Stimulated activated CD8-positive, alpha-beta memory T cell treated with anti-CD3 and anti-CD28 coated beads, Interleukin-15, amount 100 ng/mL, for 48 hours (primary cell): Measurements from ENCODE around the gene CABP4.
A peak's percentile ranks its signal among the peaks of the same experiment; 100 is the strongest.

ENCODE experiments used
- DNase-seq, 2 donors: peaks; one replicate each; pipeline ENCODE4 v3.0.0-alpha.2; 2020; ENCODE audit warnings: low read depth in 2 of 2

CABP4 gene

DNA sequence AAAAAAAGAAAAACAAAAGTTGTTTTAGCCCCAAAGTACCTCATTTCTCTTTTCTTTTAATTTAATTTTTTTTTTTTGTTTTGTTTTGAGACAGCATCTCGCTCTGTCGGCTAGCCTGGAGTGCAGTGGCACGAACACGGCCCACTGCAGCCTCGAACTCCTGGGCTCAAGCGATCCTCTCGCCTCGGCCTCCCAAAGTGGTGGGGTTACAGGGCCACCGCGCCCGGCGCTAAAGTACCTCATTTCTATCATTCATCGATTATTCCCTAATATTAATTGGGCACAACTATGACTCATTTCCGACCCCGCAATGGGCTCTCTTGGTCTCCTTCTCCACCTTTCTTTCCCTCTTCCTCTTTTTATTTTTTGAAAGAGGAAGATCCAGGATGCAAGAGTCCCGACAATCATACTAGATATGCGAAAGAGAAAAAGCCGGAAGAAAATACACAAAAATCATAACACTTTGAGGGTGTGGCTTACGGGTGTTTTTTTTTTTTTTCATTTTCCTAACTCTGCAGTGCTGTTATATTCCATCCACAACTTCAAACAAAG, 27.2 kb downstream of the CABP4 start:
- no peak for DNase-seq

DNA sequence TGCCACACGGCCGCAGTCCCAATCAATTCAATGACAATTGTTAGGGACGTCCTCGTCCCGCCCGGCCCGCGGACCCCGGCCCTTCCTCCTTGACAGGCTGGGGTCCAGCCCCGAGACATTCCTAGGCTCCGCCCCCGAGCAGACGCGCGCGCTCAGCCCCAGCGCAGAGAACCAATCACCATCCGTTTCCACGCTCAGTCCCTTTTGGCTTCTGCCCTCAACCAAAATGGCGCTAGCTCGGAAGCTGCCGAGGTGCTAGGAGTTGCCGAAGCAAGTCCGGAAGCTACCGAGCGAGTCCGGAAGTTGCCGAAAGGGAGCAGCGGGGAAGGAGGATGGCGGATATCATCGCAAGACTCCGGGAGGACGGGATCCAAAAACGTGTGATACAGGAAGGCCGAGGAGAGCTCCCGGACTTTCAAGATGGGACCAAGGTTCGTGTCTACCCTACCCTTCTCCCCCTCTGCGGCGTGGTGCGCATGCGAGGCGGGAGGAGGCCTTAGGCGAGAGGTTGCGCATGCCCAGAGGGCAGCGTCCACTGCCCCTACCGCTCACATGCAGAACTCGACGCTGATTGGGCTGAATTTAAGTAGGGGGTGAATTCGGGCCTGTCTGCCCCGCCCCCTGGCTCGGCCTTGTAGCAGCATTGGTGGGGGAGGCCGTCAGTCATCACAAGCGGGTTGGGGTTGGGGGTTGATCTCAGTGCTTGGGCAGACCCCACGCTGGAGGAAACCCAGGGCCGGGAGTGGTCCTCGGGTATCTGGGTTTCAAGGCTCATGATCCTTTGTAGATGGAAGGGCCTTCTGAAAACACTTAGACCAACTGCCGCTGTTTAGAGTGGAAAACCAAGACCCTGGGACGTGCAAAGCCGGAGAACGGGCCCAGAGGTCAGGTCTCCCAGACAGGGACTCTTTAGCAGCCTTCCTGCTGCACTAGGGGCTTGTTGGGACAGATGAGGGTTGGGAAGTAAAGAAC, 28.0 kb downstream of the CABP4 start, which contains the start of gene AIP:
Gene AIP (plus strand): TSS at position 200 of the 972 bp plus-strand sequence. CDS start 133 bp downstream, at position 333.
- DNase-seq: peak; percentile 91 to 96

GRCh38 chr11:67483831-67484665, 28.9 kb downstream of the CABP4 start:
- no peak for DNase-seq

DNA sequence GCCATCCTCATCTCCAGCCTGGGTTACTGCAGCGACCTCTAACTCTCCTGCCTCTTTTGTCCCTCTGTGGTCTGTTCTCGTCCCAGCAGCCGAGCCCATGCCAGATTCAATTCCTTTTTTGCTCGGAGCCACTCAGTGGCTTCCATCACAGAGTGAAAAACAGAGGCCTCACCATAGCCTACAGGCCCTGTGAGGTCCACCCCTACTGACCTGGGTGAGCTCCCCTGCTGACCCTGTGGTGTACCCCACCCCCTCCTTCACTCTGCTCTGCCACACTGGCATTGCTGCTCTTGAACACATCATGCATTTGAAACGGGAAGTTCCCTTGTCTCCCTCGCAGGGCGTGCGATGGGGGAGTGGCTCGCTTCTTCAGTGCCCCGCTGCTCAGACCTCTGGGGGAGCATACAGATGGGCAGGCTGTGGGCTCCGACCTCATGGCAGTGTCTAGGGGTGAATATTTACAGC, 29.7 kb downstream of the CABP4 start:
- peak; percentile 76 to 78 for DNase-seq

GRCh38 chr11:67485873-67486361, 30.8 kb downstream of the CABP4 start:
- peak in 1 of 2 donors; percentile 70 for DNase-seq

DNA sequence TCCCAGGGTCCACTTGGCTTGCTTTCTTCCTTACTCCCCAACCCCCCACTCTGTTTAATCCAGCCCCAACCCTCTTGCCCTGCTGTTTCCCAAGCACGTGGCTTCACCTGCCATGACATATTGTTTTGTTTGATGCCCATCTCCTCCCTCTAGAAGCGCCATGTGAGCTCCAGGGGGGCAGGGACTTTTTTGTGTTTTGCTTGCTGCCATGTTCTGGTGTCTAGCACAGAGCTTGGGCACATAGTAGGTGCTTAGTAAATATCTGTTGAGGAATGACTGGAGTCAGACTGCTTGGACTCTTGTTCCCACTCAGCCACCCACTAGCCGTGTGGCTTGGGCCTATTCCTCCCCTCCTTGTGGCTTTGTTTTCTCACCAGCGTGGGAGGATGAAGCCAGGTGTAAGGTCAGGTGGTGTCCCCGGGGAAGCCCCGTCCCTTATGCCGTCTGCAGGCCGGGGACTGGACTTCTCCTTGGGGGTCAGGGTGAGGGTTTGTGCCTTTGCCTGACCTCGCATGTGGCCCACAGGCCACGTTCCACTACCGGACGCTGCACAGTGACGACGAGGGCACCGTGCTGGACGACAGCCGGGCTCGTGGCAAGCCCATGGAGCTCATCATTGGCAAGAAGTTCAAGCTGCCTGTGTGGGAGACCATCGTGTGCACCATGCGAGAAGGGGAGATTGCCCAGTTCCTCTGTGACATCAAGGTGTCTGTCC, 31.5 kb downstream of the CABP4 start:
- peak in 1 of 2 donors; percentile 56 for DNase-seq

DNA sequence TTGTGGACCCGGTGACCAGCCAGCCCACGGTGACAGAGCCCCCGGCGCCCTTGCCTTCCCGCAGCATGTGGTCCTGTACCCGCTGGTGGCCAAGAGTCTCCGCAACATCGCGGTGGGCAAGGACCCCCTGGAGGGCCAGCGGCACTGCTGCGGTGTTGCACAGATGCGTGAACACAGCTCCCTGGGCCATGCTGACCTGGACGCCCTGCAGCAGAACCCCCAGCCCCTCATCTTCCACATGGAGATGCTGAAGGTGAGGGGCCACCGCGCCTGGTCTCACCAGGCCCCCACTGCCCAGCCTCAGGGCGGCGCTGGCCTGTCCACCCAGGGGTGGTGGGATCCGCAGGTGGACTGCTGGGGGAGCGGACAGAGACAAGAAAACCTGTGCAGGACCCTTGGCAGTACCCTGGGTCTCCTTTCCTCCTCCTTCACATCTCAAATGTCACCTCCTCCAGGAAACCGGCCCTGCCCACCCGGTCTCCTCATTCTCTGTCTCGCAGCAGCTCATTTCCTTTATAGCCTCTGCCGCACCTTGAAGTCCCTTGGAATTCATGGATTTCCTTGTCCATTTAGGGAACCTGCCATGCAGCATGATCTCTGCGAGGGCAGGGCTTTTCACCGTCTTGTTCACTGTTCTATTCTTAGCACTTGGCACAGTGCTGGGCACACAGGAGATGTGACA, 34.2 kb downstream of the CABP4 start:
- DNase-seq: no peak

DNA sequence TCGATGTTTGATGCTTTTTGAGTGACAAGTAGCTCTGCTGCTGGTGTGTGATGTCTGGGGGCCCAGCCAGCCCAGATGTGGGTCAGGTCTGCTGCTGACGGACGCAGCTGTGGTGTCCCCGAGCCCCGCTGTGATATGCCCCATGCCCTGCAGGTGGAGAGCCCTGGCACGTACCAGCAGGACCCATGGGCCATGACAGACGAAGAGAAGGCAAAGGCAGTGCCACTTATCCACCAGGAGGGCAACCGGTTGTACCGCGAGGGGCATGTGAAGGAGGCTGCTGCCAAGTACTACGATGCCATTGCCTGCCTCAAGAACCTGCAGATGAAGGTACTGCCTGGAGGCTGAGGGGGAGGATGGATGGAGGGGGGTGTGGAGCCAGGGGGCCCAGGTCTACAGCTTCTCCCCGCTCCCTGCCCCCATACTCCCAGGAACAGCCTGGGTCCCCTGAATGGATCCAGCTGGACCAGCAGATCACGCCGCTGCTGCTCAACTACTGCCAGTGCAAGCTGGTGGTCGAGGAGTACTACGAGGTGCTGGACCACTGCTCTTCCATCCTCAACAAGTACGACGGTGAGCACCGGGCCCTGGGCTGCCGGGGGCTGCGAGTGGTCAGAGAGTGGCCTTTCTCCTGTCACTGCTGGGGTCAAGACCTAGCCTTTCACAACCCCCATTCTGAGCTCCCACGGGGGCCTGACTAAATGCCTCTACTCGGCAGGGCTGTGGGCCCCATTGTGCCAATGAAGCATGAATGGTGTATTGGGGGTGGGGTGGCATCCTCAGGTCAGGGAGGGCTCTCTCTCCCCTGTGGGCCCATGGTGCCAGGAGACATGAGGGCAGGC, 35.0 kb downstream of the CABP4 start:
- no peak for DNase-seq

DNA sequence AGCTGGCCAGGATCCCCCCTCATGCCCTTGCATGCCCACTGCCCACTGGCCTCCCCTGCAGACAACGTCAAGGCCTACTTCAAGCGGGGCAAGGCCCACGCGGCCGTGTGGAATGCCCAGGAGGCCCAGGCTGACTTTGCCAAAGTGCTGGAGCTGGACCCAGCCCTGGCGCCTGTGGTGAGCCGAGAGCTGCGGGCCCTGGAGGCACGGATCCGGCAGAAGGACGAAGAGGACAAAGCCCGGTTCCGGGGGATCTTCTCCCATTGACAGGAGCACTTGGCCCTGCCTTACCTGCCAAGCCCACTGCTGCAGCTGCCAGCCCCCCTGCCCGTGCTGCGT, 35.5 kb downstream of the CABP4 start:
- no peak for DNase-seq

DNA sequence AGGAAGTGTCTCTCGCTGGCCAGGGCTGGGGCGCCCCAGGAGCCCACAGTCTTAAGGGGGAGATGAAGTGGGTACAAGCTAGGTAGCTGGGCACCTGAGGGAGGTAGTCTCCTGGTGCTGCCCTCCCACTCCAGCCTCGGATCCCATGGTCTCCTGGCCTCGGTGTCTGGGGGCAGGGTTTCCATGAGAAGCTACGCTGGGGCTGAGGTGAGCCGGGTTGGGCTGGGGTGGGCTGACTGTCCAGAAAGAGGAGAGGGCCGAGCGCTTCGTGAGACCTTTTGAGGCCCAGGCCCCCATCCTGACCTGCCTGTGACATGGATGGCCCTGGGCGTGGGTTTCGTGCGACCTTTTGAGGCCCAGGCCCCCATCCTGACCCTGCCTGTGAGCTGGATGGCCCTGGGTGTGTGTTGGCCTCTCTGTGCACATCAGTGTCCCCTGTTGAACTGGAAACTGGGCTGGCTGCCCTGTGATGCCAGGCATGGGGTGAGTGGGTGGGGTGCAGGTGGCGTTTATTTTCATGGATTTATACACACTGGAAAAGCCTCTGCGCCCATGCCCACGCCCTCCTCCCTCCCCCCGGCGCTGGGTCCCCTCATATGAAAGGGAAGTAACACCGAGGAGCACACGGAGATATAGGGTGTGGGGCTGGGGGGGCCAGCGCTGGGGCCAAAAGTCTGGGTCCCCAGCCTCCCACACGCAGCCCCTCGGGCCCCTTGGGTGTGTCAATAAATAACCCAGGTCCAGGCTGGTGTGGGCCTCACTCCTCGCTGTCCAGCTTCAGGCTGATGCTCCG, 36.3 kb downstream of the CABP4 start:
- DNase-seq: no peak

DNA sequence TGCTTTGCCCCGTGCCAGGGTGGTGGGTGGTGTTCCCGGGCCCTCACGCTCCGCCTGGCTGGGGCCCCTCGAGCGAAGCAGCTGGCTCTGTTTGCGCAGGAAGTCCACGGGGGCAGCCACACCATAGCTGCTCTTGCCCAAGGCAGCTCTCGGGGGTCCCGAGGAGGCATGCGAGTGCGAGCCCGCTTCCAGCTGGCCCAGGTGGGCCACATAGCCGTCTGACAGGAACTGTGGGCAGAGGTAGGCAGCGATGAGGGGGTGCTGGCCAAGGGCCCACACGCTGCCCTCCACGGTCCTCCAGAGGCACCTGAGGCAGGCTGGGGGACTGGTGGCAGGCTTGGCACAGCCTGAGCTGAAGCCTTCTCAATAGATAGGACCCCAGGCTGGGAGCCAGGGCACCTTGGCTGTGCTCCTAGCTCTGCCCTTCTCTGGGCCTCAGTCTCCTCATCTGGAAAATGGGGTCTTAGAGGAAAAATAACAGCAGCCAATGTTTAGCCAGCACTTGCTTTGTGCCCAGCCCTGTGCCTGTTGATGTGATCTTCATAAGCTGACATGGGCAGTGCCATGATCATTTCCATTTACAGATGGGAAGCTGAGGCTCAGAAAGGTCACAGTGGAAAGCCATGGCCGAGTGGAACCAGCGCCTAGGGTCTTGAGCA, 37.0 kb downstream of the CABP4 start:
- DNase-seq: no peak

DNA sequence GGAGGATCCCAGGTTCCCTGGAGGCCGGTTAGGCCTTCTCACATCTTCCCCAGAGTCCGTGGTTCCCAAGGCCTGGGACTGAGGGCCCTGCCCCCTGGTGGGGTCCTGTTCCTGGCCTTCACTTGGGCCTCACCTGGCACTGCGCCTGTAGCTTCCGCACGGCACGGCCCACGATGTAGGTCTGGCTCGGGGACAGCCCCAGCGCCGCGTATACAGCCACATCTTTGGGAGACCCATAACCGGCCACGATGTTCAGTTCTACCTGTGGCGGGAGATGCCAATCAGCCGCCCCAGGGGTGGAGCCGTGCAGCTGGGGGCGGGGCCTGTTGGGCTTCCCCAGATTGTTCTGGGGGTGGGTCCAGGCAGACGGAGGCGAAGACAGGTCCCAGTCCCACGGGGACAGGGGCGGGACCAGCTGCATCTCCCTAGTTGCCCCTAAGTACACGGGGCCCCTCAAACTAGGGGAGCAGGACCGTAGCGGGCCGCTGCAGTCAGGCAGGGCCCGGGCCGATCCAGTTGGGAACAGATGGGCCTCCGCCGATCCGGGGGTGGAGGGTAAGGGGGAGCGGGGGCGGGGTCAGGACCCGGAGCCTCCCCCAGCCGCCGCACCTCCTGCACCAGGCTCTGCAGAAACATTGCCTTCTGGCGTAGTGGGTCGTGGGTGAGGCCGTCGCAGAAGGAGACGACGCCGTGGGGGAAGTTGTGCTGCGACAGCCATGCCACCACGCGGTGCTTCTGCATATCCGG, 37.8 kb downstream of the CABP4 start:
- no peak for DNase-seq

DNA sequence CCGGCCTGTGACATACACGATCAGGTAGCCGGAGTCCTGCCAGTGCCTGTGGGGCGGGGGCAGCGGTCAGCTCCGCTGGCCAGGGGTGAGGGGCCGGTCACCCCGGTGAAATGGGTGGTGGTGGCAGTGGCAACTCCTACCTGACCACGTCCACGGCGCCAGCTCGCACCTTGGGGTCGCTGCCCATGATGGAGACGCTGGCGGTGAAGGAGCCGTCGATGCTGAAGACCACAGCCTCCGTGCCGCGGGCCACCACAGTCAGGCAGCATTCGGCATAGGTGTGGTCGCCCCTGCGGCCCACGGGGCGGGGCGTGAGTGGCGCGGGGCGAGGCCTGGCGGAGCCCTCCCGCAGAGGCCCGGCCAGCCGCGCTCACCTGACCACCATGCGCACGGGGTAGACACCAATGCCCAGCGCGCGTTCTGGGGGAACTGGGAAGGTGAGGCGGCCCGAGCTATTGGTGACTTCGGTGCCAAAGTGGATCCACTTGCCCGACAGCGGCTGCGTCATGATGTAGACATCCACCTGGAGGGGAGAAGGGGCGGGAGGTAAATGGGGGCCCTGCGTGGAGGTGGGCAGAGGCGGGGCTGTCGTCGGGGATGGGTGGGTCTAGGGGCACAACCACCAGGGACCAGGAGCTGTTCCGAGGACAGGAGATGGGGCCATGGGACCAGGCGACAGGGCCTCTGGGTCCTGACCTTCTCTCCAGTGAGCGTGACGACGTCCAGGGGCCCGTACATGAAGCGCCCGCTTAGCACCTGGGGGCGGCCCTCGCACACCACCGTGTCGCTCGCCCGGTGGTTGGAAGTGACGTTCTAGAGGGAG, 38.6 kb downstream of the CABP4 start:
- no peak for DNase-seq

- no peak for DNase-seq
Observed at GRCh38 chr11:67494371-67495233, 39.4 kb downstream of the CABP4 start.

- DNase-seq: no peak
Observed at GRCh38 chr11:67495234-67496005, 40.3 kb downstream of the CABP4 start.
